ENCODE results near the gene RNF20. TPM values are rescaled to one million over a fixed set of nuclear protein-coding genes. Genes with fewer than 3 reads are reported as not detected.

The RNF20 gene
- total and polyA plus RNA-seq, 2 donors (not counting 3 experiments of a cell fraction or from before 2014, with no cell fraction given): 6.1 to 33.7 TPM

- ChIA-PET POLR2A (no interaction called here), CTCF (interaction anchor here (1.1 to 9.1 kb wide), 3 partner anchors 68 to 926 kb away, joined by 3 to 261 read pairs (median 96); no protein-coding TSS in a partner anchor)
- no peak overlapping the region for H3K9ac ChIP-seq (replicated peaks; ENCODE audit: extremely low read depth, insufficient read depth, low read length)
- no peak for DNase-seq (ENCODE audit: low read depth, low spot score)
- no peak overlapping the region for H3K4me2 ChIP-seq (ENCODE audit: insufficient read depth, low read length)
- no TSS peak for BruUV-seq (replicated peaks)
- H3K27me3 ChIP-seq (ENCODE audit: control insufficient read depth in 2 of 2, insufficient read depth in 2 of 2, low read length in 2 of 2): no peaks in the 10 kb centered on the region
- no peaks in the 10 kb centered on the region for H3K79me2 ChIP-seq (ENCODE audit: control insufficient read depth, insufficient read depth, low read length)
- H3K4me1 ChIP-seq (ENCODE audit: control insufficient read depth, extremely low read depth, insufficient read depth, low read length): peaks cover 2% of the 10 kb centered on the region
- no peaks in the 10 kb centered on the region for H3K36me3 ChIP-seq (ENCODE audit: control insufficient read depth in 2 of 2, extremely low read depth in 1 of 2, insufficient read depth in 2 of 2, low read length in 2 of 2)
- H3K4me3 ChIP-seq (replicated peaks in 1 of 3; ENCODE audit: insufficient read depth in 1 of 3, low read depth in 1 of 3, low read length in 3 of 3): no peak overlapping the region
- dilution Hi-C loops (cut with MboI; ENCODE audit: extremely low pct_ligation_motif_present, low sequenced_read_pairs) (no loop called here), intact Hi-C loops (cut with micrococcal nuclease) (no loop called here)
- no peaks in the 10 kb centered on the region for H3K9me1 ChIP-seq (replicated peaks; ENCODE audit: control insufficient read depth, extremely low read depth, insufficient read depth, low read length)
- TF ChIP-seq POLR2A (IDR thresholded peaks at IDR 0.05; ENCODE audit: low read depth, low read length): no peak
- no peak for TF ChIP-seq GATA2 (IDR thresholded peaks at IDR 0.05; ENCODE audit: insufficient read depth, insufficient read length, low read depth, low read length)
- no peak for TF ChIP-seq FOS (IDR thresholded peaks at IDR 0.05; ENCODE audit: borderline replicate concordance, insufficient read depth, low read length)
- TF ChIP-seq, protein P1, sequence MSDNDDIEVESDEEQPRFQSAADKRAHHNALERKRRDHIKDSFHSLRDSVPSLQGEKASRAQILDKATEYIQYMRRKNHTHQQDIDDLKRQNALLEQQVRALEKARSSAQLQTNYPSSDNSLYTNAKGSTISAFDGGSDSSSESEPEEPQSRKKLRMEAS (IDR thresholded peaks at IDR 0.05; ENCODE audit: insufficient read depth, insufficient read length): no peak
- FAIRE-seq: no peak
- no peaks in the 10 kb centered on the region for H3K9me3 ChIP-seq (replicated peaks; ENCODE audit: control insufficient read depth, insufficient read depth, low read length)
- no peak overlapping the region for H3K27ac ChIP-seq (ENCODE audit: insufficient read depth, low read depth, low read length)
- no peak overlapping the region for H2AFZ ChIP-seq (ENCODE audit: low read depth, low read length)
- no peaks in the 10 kb centered on the region for H4K20me1 ChIP-seq (replicated peaks; ENCODE audit: control insufficient read depth, extremely low read depth, insufficient read depth, low read length)
Observed at GRCh38 chr9:101528015-101528414, 5.6 kb upstream of the RNF20 start.

DNA sequence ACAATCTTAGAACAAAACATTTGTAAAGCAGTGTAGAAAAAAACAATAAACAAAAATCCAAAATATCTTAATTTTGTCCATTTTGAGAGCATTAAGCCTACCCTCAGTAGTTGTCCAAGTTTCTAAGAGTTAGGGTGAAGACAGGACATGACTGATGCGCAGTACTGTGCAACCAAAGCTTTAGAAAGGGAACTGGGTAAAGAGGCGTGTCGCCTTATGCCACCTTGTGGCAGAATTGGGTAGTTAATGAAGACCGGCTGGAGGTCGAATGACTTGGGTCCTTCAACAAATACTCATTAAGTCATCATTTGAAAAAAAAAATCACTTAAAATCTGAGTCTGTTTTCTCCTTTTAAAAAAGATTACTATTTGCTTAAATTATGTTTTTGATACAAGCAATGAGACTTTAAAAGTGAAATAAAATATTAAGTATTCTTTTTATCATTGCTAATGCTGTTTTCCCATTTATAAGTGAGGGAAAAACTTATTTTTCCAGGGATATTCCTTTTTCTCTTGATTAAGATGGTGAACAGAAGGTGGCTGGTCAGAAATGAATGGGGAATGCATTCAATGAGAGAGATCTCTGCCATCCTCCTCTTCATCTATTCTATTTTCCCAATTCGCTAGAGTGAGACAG lies 3.5 kb upstream of the RNF20 start:
- FAIRE-seq: peak; percentile 91
- Histone ChIP-seq H3K9ac (replicated peaks; ENCODE audit: extremely low read depth, insufficient read depth, low read length) (no peak overlapping the region), H4K20me1 (replicated peaks; ENCODE audit: control insufficient read depth, extremely low read depth, insufficient read depth, low read length) (no peaks in the 10 kb centered on the region), H3K4me3 (replicated peaks in 1 of 3; ENCODE audit: insufficient read depth in 1 of 3, low read depth in 1 of 3, low read length in 3 of 3) (no peak overlapping the region), H3K4me1 (ENCODE audit: control insufficient read depth, extremely low read depth, insufficient read depth, low read length) (peaks cover 8% of the 10 kb centered on the region), H3K9me3 (replicated peaks; ENCODE audit: control insufficient read depth, insufficient read depth, low read length) (no peaks in the 10 kb centered on the region), H3K27me3 (ENCODE audit: control insufficient read depth in 2 of 2, insufficient read depth in 2 of 2, low read length in 2 of 2) (no peaks in the 10 kb centered on the region), H3K79me2 (ENCODE audit: control insufficient read depth, insufficient read depth, low read length) (peaks cover 7% of the 10 kb centered on the region), H3K4me2 (ENCODE audit: insufficient read depth, low read length) (no peak overlapping the region), H3K27ac (ENCODE audit: insufficient read depth, low read depth, low read length) (no peak overlapping the region), H2AFZ (ENCODE audit: low read depth, low read length) (no peak overlapping the region), H3K9me1 (replicated peaks; ENCODE audit: control insufficient read depth, extremely low read depth, insufficient read depth, low read length) (no peaks in the 10 kb centered on the region), H3K36me3 (ENCODE audit: control insufficient read depth in 2 of 2, extremely low read depth in 1 of 2, insufficient read depth in 2 of 2, low read length in 2 of 2) (no peaks in the 10 kb centered on the region)
- TF ChIP-seq GATA2 (IDR thresholded peaks at IDR 0.05; ENCODE audit: insufficient read depth, insufficient read length, low read depth, low read length): no peak
- TF ChIP-seq, protein P2, sequence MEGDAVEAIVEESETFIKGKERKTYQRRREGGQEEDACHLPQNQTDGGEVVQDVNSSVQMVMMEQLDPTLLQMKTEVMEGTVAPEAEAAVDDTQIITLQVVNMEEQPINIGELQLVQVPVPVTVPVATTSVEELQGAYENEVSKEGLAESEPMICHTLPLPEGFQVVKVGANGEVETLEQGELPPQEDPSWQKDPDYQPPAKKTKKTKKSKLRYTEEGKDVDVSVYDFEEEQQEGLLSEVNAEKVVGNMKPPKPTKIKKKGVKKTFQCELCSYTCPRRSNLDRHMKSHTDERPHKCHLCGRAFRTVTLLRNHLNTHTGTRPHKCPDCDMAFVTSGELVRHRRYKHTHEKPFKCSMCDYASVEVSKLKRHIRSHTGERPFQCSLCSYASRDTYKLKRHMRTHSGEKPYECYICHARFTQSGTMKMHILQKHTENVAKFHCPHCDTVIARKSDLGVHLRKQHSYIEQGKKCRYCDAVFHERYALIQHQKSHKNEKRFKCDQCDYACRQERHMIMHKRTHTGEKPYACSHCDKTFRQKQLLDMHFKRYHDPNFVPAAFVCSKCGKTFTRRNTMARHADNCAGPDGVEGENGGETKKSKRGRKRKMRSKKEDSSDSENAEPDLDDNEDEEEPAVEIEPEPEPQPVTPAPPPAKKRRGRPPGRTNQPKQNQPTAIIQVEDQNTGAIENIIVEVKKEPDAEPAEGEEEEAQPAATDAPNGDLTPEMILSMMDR (IDR thresholded peaks at IDR 0.05; ENCODE audit: extremely low read depth in 1 of 2, insufficient read depth in 1 of 2, low read depth in 1 of 2, low read length in 2 of 2): peak; percentile 70 to 77
- ChIA-PET POLR2A (no interaction called here), CTCF (interaction anchor here (0.6 to 9.1 kb wide), 26 partner anchors 9 to 928 kb away, joined by 3 to 261 read pairs (median 4); partner anchors contain the start of genes MRPL50 and ZNF189)
- DNase-seq (ENCODE audit: low read depth, low spot score): peak; percentile 81
- intact Hi-C loops (cut with micrococcal nuclease) (loop anchor here (1.0 to 5.0 kb wide), 5 partner anchors 71 to 928 kb away; no protein-coding TSS in a partner anchor), dilution Hi-C loops (cut with MboI; ENCODE audit: extremely low pct_ligation_motif_present, low sequenced_read_pairs) (no loop called here)
- no TSS peak for BruUV-seq (replicated peaks)
